ENCODE measurements around the gene PDE8B.

PDE8B gene

DNA sequence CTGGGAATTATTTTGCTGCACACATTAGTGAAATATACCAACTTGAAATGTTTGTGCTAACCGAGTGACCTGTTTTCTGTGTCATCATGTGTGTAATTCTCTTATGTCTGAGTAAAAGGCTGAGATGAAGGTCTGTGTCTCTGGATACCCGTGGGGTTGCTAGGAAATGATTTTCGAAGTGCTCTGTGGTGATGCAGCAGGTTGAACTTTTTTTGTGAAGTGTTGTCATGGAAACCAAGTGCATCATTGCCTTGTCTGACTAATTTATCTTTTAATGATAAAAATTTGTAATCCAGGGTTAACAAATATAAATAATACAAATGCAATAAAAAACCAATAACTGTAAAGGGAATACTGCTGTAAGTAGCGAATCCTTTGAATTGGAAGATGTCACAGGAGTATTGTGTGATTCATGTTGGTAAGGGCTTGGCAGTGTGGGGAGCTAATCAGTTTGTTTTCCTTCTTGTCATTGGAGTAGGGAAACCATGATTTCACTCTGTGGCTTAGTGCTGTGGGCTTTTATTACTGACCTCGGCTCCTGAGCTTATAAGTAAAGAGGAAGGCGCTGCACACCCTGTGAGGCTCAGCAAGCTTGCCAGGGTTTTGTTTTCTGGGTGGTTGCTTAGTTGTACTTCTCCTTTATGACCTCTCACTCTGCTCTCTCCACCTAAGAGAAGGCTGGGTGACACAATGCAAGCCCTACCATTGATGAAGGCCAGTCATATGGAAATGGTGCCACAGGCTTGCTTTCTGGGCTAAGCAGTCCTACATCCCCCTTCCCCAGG is 22.3 kb downstream of the PDE8B start:
- DNase-seq = no peak

DNA sequence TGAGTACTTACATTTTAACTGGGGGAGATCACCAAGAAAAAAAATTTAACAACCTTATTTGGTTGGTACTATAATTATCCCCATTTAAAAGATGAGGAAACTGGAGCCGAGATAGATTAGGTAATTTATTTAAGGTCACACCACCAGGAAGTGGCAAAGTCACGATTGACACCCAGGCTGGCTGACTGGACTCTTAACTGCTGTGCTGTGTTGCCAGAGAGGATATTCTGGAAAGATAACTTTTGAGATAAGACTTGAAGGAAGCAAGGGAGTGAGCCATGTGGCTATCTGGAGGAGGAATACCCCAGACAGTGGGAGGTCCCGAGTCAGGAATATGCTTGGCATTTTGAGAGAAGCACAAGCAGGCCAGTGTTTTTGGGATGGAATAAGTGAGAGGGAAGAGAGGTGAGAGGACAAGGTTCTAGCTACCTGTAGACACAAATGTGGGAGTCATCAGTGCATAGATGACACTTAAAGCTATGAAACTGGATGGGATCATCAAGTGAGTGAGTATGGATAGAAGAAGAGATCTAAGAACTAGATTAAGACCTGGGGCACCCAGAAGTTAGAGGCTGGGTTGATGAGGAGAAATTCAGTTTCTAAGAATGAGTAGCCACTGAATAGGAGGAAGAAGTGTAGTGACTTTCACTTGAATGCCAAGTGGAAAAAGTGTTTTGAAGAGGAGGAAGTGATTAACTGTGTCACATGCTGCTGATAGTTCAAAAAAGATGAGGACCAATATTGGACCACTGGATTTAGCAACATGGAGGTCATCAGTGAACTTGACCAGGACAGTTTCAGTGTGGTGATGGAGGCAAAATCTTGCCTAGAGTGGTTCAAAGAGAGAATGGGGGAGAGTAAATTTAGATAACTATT is 25.6 kb downstream of the PDE8B start:
- DNase-seq = no peak

DNA sequence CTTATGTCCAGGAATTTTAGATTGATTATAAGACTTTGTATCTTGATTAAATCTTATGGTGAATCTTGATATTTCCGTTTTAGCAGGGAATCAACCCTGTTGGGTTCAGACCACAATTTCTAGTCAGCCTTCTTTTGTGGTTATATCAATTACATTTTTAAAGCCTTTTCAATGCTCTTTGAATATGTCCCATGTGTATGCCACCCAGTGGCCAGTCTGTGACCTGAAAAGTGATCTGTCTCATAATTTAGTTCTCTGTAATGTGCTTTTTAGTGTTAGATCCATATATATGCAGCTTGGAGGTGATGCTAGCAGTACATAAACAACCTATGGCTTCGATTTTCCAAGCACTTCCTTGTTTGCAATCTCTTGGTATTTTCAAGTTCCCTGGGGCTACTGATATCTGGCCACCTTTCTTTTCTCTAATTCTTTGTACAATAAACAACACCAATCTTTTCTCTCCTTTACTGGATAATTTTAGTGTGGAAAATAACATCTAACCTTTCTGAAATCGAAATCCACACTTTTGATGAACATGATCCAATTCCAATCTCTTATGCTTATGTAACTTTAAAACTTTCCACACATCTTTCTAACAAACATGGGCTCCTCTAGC is 28.8 kb downstream of the PDE8B start:
- no peak for DNase-seq

DNA sequence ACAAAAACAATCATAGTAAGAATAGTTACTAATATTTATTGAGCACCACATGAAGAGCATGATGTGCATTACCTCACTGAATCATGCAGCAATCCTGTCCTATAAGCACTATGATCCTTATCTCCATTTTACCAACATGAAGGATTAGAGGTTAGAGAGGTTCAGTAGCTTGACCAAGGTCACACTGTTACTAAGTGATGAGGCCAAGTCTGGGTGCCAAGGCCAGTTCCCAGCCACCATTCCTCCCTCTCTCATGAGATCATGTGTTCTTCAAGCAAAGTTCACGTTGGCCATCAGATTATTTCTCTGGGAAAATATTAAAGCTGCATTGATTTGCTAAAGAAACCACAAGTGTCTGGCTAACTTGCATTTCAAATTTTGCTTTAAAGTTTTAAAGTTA is 31.0 kb downstream of the PDE8B start:
- no peak for DNase-seq

DNA sequence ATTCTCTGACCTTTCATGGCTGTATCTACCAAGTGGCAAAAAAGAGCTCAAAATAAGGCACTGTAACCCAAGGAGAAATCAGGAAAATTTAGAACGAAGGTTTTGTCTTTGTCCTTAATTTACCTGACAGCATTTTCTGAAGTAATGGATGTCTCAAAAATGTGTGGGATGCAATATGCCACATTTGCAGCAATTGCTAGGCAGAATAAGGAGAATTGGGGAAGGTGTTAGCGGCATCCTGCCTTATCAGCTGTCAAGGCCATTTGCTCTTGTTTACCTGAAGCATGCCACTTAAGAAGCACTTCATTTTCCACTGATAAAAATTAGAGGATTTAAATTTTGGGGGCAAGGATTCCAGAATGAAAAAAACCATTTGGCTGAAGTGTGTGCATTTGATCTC is 39.0 kb downstream of the PDE8B start:
- no peak for DNase-seq

DNA sequence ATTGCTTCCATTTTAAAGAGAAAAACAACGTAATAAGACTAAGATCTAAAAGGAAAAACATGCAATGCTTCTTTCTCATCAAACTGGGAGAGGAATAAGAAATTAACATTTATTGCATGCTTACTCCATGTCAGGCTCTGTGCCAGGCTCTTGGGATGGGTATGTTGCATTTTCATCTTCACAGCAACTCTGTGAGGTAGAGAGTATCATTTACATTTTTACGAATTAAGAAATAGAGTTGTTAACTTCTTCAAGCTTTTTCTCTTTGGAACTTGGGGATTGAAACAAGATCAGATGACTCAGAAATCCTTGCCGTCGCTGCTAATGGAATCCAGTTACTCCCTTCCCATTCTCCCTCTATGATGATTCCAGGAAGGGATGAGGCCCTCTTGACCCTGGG is 39.5 kb downstream of the PDE8B start:
- no peak for DNase-seq

DNA sequence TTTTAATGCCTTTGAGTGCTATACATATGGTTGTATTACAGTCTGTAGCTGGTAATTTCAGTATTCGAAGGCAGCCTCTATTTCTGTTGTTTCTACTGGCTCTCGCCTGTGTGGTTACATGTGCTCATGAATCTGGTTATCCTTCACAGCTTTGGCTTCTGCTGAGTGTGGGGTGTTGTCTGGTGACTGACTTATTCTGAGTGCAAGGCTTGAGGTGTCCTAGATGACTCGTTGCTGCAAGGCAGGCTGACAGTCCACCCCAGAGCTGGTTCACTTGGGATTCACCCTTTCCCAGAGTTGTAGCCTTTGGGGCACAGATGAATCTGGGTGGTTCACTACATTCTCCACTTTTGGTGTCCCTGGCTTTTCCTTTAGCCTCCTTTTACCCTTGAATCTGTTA is 41.4 kb downstream of the PDE8B start:
- DNase-seq = no peak

DNA sequence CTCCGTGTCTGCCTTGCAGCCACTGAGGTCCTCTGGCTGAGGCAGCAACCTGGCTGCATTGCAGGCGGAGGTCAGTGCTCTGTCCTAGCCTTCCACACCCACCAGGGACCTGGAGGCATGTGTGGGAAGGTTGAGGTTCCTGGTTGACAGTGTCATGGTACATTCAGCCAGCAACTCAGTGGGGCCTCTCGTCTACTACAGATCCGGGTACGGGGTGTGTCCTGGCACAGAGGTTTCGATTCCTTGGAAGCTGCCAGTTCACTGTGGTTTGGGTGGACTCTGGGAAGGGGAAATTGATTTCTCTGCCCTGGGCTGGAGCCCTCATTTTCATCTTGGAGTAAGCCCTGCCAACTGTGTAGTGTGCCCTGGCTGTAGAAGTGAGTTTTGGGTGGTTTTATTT is 45.1 kb downstream of the PDE8B start:
- no peak for DNase-seq

DNA sequence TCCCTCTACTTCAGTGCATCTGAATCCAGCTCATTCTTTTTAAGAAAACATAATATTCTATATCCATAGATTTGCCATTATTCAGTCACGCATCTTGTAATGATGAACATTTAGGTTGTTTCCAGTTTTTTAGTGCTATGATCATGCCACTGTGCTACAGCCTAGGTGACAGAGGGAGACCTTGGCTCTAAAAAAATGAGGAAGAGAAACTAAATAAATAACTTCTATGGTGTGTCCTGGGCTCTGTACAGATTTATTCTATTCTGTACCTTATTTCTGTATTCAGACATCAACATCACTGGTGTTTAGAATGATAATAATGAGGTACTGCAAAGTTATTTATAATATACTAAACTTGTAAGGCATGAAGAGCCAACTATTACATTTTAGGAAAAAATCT is 45.9 kb downstream of the PDE8B start:
- no peak for DNase-seq

- no peak for DNase-seq
Observed at GRCh38 chr5:77258652-77259051, 48.2 kb downstream of the PDE8B start.

DNA sequence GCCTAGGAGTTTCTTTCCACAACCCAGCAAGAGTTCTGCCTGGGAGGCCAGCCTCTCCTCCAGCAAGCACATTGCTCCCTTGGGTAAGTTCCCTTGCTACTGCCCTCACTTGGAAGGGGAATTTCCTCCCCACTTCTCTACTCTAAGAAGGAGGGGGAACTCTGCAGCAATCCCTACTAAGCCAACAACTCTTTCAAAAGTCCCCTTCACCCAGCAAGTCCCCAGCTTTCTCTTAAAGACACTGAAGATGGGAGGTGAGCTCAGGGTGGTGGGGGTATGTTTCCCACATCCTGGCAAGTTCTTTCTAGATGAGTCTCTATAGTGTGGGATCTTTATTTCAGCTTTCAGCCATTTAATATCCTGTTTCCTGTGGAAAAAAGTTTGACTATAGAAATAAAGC is 49.0 kb downstream of the PDE8B start:
- DNase-seq = no peak

DNA sequence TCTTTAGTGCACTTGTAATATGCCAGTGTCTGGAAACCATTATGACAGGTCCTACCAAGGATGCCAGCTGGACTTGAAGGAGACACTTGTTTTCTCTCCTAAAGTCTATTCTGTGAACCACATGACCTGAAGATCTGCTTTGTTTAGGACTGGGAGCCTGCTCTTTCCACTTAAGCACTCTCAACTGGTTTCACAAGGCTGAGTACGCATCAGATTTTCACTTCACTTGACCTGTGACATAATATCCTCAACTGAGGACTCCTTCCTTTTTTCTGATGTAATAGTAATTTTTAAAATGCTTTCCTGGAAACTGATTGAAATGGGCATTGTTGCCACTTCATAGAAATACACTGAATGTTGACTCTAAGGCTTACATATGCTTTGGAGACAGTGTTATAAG is 52.2 kb downstream of the PDE8B start:
- DNase-seq = no peak

DNA sequence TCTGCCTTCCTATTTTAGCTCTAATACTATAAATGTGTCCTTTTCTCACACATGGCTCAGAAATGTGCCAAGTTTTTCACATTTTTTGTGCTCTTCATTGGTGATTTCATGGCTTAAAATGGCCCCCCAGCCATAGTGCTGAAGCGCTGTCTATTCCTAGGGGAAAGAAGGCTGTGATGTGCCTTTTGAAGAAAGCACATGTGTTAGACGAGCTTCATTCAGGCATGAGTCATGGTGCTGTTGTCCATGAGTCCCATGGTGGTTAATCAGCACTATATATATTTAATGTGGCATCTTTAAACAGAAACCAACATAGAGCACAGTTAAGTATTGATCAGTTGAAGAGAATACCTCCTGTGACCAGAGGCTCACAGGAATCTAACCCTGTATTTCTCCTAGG is 55.8 kb downstream of the PDE8B start:
- no peak for DNase-seq

DNA sequence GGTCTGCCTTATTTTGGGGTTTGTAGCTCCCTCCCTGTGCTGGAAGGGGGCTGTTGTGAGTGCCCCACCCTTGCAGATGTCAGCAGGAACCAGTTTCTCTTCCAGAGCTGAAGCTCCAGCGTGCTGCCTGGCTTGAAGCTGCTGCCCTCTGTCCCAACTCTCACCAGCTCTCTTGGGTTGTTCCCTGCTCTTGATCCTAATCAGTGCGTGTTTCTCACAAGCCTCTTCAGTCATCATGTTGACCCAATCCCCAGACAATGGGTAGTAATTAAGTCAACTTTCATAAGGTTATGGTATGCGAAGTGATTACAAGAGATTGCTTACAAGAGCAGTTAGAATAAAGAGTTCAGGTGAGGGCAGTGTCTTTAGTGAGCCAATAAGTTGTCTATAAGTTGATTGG is 57.0 kb downstream of the PDE8B start:
- DNase-seq = no peak

DNA sequence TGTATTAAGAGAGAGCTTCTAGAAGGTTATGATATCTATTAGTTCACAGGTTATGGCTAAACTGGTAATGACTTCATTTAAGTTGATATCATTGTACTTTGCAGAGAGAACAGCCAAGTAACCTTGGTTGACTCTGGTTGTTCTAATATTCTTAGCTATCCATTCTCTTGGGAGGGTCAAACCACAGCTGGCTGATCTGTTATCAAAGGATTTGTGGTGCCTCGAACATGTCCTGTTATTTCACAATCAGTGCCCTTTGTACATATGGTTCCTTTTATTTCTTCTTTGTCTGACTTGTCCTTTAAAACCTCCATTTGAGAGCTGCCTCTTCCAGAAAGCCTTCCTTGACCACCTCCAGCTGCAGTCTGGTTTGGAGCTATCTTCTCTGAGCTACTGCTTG is 61.7 kb downstream of the PDE8B start:
- no peak for DNase-seq

DNA sequence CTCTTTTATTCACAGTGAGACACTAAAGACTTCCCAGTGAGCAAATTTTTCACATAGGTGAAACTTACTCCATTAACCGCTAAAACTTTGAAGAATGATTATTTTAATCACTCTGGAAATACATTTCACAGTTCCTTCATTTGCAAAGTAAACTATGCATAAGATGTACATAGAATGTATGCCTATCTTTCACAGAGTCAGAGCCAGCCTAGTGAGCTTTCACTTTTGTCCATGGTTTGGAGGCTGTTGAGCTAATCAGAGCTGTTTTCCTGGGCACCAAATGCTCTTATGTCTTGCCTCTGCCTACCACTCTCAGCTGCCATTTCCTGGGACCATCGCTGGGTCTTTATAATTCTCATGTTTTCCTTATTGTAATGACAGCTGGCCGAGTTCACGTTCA is 67.3 kb downstream of the PDE8B start:
- DNase-seq = no peak

- no peak for DNase-seq
Observed at GRCh38 chr5:77280036-77280435, 69.6 kb downstream of the PDE8B start.

- DNase-seq = no peak
Observed at GRCh38 chr5:77281969-77282336, 71.5 kb downstream of the PDE8B start.

DNA sequence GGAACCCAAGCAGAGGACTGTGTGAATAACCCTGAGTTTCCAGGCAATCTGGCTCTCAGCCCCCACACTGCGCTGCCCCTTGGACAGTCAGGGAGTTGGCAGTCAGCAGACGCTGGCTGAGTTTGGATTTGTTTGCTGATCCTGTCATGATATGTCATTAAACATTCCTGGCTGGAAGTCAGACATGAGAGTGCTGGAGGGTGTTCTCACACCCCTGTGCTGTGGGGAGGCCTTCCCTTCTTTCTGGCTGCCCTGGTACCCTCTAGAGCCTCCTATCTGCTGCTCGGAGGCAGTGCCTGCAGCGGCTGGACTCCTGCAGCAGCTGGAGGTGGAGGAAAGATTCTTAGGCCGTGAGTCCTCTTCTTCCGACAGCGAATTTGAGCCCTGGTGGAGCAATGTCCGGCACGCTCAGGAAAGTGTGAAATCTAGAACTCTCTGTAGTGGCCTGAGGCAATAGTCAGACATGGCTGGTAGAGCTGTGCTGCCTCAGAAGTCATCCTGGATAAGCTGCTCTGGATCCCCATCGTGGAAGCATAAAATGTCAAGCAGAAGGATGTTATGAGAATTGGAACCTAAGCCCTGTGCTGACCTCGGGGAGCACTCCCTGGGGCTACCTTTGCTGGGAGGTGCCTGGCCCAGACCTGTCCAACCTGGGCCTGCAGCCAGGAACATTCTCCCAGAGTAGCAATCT is 72.0 kb downstream of the PDE8B start:
- no peak for DNase-seq

DNA sequence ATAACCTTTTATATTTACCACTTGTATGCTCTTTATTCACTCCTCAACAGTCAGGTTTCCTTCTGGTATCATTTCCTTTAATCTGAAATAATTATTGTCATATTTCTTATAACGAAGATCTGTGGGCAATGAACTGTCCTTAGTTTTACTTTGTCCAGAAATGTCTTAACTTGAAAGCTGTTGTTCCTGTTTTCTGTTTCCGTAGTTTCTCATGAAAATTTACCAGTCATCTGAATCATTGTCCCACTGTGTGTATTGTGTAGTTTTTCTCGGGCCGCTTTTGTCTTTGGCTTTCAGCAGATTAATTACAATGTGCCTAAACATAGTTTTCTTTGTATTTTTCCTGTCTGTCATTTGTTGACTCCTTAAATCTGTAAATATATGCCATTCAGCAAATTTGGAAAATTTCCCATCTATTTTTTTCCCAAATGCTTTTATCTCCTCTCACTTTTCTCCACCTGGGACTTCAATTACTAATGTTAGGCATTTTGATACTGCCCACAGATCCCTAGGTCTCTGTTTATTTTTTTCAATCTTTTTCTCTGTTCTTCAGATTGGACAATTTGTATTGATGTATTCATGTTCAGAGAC is 74.9 kb downstream of the PDE8B start:
- DNase-seq = no peak

DNA sequence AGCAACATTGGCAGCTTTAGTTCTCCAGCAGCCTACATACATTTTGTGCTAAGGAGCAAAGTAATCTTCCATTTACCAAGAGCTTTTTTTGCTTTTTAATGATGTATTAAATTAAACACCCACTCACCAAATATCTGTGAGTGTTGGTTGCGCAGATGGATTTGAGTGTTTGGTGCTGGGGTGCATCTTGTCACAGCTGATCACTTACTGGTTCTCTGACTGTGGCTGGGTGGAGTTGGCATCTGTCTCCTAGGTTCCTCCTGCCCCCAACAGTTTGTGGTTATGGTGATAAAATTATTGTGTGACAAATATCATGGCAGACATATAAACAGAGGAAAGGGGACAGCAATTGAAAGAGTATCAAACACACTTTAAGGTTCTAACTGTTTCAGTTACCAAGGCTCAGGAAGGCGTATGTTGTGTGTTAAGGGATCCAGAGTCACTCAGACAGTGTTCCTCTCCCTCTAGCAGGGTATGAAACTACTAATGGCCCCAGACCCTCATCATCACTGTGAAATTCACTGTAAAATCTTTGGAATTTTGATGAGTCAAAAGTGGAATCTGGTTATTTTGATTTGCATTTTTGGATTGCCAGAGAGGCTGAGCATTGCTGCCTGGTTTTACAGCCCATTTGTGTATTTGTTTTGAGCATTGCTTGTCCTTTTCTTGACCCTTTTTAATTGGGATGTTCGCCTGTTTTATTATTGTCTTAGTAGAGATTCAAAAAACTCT is 81.7 kb downstream of the PDE8B start:
- DNase-seq = no peak

- no peak for DNase-seq
Observed at GRCh38 chr5:77294185-77294584, 83.7 kb downstream of the PDE8B start.
